Measurements from ENCODE around the gene CHRNA7. TPM values are rescaled to one million over a fixed set of nuclear protein-coding genes. Genes with fewer than 3 reads are reported as not detected.
"Not testable (repeated sequence)": the region's sequence is repeated elsewhere in the genome, so short reads cannot be mapped to it uniquely, and the experiment has no call there.

The CHRNA7 gene
- total RNA-seq, 1 donor from 2014 or later = 0.73 TPM

- Mint-ChIP-seq H3K9me3 (ENCODE audit: unreplicated experiment) (no peaks in the 10 kb centered on the region), H3K36me3 (ENCODE audit: unreplicated experiment) (no peaks in the 10 kb centered on the region), H3K27ac (ENCODE audit: unreplicated experiment) (no peak overlapping the region), H3K4me3 (ENCODE audit: unreplicated experiment) (no peak overlapping the region), H3K27me3 (ENCODE audit: unreplicated experiment) (no peaks in the 10 kb centered on the region), H3K4me1 (ENCODE audit: unreplicated experiment) (no peaks in the 10 kb centered on the region)
- TF ChIP-seq, protein P1, sequence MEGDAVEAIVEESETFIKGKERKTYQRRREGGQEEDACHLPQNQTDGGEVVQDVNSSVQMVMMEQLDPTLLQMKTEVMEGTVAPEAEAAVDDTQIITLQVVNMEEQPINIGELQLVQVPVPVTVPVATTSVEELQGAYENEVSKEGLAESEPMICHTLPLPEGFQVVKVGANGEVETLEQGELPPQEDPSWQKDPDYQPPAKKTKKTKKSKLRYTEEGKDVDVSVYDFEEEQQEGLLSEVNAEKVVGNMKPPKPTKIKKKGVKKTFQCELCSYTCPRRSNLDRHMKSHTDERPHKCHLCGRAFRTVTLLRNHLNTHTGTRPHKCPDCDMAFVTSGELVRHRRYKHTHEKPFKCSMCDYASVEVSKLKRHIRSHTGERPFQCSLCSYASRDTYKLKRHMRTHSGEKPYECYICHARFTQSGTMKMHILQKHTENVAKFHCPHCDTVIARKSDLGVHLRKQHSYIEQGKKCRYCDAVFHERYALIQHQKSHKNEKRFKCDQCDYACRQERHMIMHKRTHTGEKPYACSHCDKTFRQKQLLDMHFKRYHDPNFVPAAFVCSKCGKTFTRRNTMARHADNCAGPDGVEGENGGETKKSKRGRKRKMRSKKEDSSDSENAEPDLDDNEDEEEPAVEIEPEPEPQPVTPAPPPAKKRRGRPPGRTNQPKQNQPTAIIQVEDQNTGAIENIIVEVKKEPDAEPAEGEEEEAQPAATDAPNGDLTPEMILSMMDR (IDR thresholded peaks at IDR 0.05) = no peak
- DNase-seq (ENCODE audit: extremely low spot score, unreplicated experiment) = no peak
These were observed 122.3 kb downstream of the CHRNA7 start for GRCh38 chr15:32152574-32152973.

DNA sequence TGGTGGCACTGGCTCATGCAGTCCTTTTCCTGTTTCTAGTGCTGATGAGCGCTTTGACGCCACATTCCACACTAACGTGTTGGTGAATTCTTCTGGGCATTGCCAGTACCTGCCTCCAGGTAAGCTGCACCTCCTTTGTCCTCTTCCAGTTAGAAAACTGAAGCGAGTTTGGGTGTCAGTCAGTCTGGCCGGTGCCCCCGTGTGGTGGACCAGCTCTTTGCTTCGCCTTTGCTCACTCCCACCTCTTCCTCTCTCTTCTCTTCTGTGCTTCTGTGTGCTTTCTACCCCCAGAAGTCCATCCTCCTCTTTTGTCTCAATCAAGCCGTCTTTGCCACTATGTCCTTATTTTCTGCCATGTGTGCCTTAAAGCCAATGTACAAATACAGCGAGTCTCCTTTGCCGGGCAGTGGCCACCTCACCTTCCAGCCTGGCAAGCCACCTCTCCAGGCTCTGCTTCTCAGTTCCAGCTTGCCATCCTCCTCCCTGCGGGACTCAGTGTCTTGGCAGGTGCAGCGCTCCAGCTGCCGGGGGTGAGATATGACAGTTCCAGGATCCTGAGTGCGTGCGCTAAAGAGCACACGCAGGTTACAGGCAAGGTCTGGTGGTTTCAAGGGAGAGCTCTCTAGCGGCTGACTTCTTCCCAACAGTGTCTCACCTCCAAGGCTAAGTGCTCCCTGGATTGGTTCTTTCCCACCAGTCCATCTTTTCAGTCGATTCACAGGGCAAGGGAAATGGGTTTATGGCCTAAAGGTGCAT, 123.7 kb downstream of the CHRNA7 start:
- not testable (repeated sequence) for DNase-seq (ENCODE audit: extremely low spot score, unreplicated experiment); H3K36me3 Mint-ChIP-seq (ENCODE audit: unreplicated experiment); H3K4me3 Mint-ChIP-seq (ENCODE audit: unreplicated experiment); H3K4me1 Mint-ChIP-seq (ENCODE audit: unreplicated experiment); H3K27ac Mint-ChIP-seq (ENCODE audit: unreplicated experiment); H3K27me3 Mint-ChIP-seq (ENCODE audit: unreplicated experiment); H3K9me3 Mint-ChIP-seq (ENCODE audit: unreplicated experiment)

GRCh38 chr15:32162143-32162542, 131.8 kb downstream of the CHRNA7 start:
- not testable (repeated sequence) for H3K27me3 Mint-ChIP-seq (ENCODE audit: unreplicated experiment); H3K9me3 Mint-ChIP-seq (ENCODE audit: unreplicated experiment); H3K4me1 Mint-ChIP-seq (ENCODE audit: unreplicated experiment); H3K27ac Mint-ChIP-seq (ENCODE audit: unreplicated experiment); H3K4me3 Mint-ChIP-seq (ENCODE audit: unreplicated experiment); DNase-seq (ENCODE audit: extremely low spot score, unreplicated experiment); H3K36me3 Mint-ChIP-seq (ENCODE audit: unreplicated experiment)

GRCh38 chr15:32164065-32164464, 133.8 kb downstream of the CHRNA7 start:
- H3K27me3 Mint-ChIP-seq (ENCODE audit: unreplicated experiment); H3K36me3 Mint-ChIP-seq (ENCODE audit: unreplicated experiment); DNase-seq (ENCODE audit: extremely low spot score, unreplicated experiment); H3K4me3 Mint-ChIP-seq (ENCODE audit: unreplicated experiment); H3K9me3 Mint-ChIP-seq (ENCODE audit: unreplicated experiment); H3K27ac Mint-ChIP-seq (ENCODE audit: unreplicated experiment); H3K4me1 Mint-ChIP-seq (ENCODE audit: unreplicated experiment): not testable (repeated sequence)

GRCh38 chr15:32164747-32165146, 134.4 kb downstream of the CHRNA7 start:
- not testable (repeated sequence) for H3K9me3 Mint-ChIP-seq (ENCODE audit: unreplicated experiment); H3K4me1 Mint-ChIP-seq (ENCODE audit: unreplicated experiment); DNase-seq (ENCODE audit: extremely low spot score, unreplicated experiment); H3K4me3 Mint-ChIP-seq (ENCODE audit: unreplicated experiment); H3K36me3 Mint-ChIP-seq (ENCODE audit: unreplicated experiment); H3K27ac Mint-ChIP-seq (ENCODE audit: unreplicated experiment); H3K27me3 Mint-ChIP-seq (ENCODE audit: unreplicated experiment)

DNA sequence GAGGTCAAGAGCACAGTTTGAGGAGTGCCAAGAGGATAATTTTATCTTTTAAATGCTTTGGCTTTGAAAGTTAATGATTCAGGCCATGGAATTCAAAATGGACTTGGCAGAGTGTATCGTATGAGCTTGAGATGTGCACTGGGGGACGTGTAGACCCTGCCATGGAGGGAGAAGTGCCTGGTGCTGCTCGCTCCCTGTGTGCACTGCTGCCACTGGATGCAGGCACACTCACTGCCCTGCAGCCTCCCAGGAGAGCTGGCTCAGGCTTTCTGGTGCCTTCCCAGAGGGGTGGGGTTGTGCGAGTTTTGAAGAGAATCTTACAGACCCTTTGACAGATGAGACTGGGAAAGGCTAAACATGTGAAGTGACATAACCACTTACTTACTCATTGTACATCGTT, 135.5 kb downstream of the CHRNA7 start:
- not testable (repeated sequence) for H3K27ac Mint-ChIP-seq (ENCODE audit: unreplicated experiment); DNase-seq (ENCODE audit: extremely low spot score, unreplicated experiment); H3K9me3 Mint-ChIP-seq (ENCODE audit: unreplicated experiment); H3K27me3 Mint-ChIP-seq (ENCODE audit: unreplicated experiment); H3K36me3 Mint-ChIP-seq (ENCODE audit: unreplicated experiment); H3K4me3 Mint-ChIP-seq (ENCODE audit: unreplicated experiment); H3K4me1 Mint-ChIP-seq (ENCODE audit: unreplicated experiment)

DNA sequence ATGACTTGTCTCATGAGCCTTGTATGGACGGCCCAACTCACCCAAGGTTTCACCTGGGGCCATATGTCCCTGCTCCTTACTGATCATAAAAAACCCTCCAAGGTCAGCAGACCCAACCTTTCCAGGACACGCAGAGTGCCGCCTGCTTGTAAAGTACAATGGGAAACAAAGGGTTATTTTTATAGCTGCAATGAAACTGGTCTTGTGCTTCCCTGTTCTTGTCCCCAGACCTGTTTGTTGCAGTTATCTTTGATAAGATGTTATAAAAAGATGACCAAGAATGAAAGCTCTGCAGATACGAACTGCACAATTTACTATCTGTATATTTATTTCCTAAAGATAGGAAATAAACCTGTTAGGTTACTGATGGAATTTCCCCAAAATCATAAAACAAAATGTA, 136.0 kb downstream of the CHRNA7 start:
- H3K36me3 Mint-ChIP-seq (ENCODE audit: unreplicated experiment); H3K4me1 Mint-ChIP-seq (ENCODE audit: unreplicated experiment); H3K4me3 Mint-ChIP-seq (ENCODE audit: unreplicated experiment); H3K9me3 Mint-ChIP-seq (ENCODE audit: unreplicated experiment); DNase-seq (ENCODE audit: extremely low spot score, unreplicated experiment); H3K27me3 Mint-ChIP-seq (ENCODE audit: unreplicated experiment); H3K27ac Mint-ChIP-seq (ENCODE audit: unreplicated experiment): not testable (repeated sequence)

GRCh38 chr15:32167913-32168312, 137.6 kb downstream of the CHRNA7 start:
- H3K36me3 Mint-ChIP-seq (ENCODE audit: unreplicated experiment) = not testable (repeated sequence)

GRCh38 chr15:32180579-32180978, 150.3 kb downstream of the CHRNA7 start:
- H3K4me3 Mint-ChIP-seq (ENCODE audit: unreplicated experiment); H3K36me3 Mint-ChIP-seq (ENCODE audit: unreplicated experiment); DNase-seq (ENCODE audit: extremely low spot score, unreplicated experiment); H3K27ac Mint-ChIP-seq (ENCODE audit: unreplicated experiment); H3K27me3 Mint-ChIP-seq (ENCODE audit: unreplicated experiment); H3K4me1 Mint-ChIP-seq (ENCODE audit: unreplicated experiment); H3K9me3 Mint-ChIP-seq (ENCODE audit: unreplicated experiment): not testable (repeated sequence)

More at GRCh38 chr15:32167913-32168312, 137.6 kb downstream of the CHRNA7 start:
- not testable (repeated sequence) for H3K4me3 Mint-ChIP-seq (ENCODE audit: unreplicated experiment); DNase-seq (ENCODE audit: extremely low spot score, unreplicated experiment); H3K27ac Mint-ChIP-seq (ENCODE audit: unreplicated experiment); H3K4me1 Mint-ChIP-seq (ENCODE audit: unreplicated experiment); H3K27me3 Mint-ChIP-seq (ENCODE audit: unreplicated experiment); H3K9me3 Mint-ChIP-seq (ENCODE audit: unreplicated experiment)

GRCh38 chr15:32193780-32194179, 163.5 kb downstream of the CHRNA7 start:
- not testable (repeated sequence) for DNase-seq (ENCODE audit: extremely low spot score, unreplicated experiment); H3K36me3 Mint-ChIP-seq (ENCODE audit: unreplicated experiment); H3K9me3 Mint-ChIP-seq (ENCODE audit: unreplicated experiment); H3K4me3 Mint-ChIP-seq (ENCODE audit: unreplicated experiment); H3K27ac Mint-ChIP-seq (ENCODE audit: unreplicated experiment); H3K4me1 Mint-ChIP-seq (ENCODE audit: unreplicated experiment); H3K27me3 Mint-ChIP-seq (ENCODE audit: unreplicated experiment)

- H3K27ac Mint-ChIP-seq (ENCODE audit: unreplicated experiment); H3K9me3 Mint-ChIP-seq (ENCODE audit: unreplicated experiment); H3K36me3 Mint-ChIP-seq (ENCODE audit: unreplicated experiment); DNase-seq (ENCODE audit: extremely low spot score, unreplicated experiment); H3K27me3 Mint-ChIP-seq (ENCODE audit: unreplicated experiment); H3K4me1 Mint-ChIP-seq (ENCODE audit: unreplicated experiment); H3K4me3 Mint-ChIP-seq (ENCODE audit: unreplicated experiment): not testable (repeated sequence)
These were observed 165.9 kb downstream of the CHRNA7 start for GRCh38 chr15:32196206-32196605.

DNA sequence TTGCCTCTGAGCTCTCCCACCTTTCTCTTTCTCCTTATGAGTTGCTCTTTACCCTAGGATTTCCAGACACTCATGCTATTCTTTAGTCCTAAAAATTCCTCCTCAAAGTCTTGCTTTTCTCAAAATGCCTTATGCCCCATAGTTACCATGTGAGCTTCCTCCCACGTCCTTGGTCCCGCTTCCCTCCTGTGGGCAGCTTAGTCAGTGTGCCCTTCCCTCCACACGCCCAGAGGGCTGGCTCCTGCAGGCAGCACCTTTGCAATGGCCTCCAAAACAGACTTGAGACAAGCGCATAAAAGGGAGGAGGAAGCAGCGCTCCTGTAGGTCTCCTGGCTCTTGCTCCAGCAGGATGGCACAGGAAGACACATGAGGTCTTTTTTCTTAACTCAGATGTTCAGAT, 168.6 kb downstream of the CHRNA7 start:
- DNase-seq (ENCODE audit: extremely low spot score, unreplicated experiment); H3K4me3 Mint-ChIP-seq (ENCODE audit: unreplicated experiment); H3K36me3 Mint-ChIP-seq (ENCODE audit: unreplicated experiment); H3K27ac Mint-ChIP-seq (ENCODE audit: unreplicated experiment); H3K27me3 Mint-ChIP-seq (ENCODE audit: unreplicated experiment); H3K9me3 Mint-ChIP-seq (ENCODE audit: unreplicated experiment); H3K4me1 Mint-ChIP-seq (ENCODE audit: unreplicated experiment): not testable (repeated sequence)

All from osteocyte (in vitro differentiated cells).